ENCODE data around the gene HDHD5.

DNA sequence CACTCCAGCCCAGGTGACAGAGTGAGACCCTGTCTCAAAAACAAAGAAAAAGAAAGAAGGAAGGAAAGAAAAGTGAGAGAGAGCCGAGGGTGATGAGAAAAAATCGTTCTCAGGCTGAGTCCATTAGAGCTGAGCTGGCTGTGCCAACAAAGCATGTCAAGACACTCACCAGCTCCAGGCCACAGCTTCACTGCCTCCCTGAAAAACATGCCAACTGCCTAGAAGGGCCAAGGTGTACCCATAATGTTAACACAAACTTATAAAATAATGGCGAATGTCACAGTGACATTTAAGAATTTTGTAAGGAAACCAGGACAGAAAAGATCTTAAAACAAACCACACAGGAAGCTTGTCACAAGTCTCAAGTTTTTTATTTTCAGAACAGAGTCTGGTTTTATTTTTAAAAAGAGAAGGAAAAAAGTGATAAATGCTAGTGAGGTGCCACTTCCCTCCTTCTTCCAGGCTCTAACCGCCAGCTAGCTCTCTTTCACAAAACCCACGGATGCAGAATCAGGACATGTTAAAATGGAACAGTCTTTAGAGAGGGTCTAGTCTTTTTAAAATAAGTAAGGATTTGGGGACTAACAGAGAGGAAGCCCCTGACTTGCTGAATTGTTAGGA, 43.0 kb downstream of the HDHD5 start:
- TF ChIP-seq EZH2 (IDR thresholded peaks at IDR 0.05; ENCODE audit: insufficient read depth, low read length): no peak
- TF ChIP-seq, protein P1, sequence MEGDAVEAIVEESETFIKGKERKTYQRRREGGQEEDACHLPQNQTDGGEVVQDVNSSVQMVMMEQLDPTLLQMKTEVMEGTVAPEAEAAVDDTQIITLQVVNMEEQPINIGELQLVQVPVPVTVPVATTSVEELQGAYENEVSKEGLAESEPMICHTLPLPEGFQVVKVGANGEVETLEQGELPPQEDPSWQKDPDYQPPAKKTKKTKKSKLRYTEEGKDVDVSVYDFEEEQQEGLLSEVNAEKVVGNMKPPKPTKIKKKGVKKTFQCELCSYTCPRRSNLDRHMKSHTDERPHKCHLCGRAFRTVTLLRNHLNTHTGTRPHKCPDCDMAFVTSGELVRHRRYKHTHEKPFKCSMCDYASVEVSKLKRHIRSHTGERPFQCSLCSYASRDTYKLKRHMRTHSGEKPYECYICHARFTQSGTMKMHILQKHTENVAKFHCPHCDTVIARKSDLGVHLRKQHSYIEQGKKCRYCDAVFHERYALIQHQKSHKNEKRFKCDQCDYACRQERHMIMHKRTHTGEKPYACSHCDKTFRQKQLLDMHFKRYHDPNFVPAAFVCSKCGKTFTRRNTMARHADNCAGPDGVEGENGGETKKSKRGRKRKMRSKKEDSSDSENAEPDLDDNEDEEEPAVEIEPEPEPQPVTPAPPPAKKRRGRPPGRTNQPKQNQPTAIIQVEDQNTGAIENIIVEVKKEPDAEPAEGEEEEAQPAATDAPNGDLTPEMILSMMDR (IDR thresholded peaks at IDR 0.05; ENCODE audit: insufficient read depth, low read depth, low read length): no peak
